ENCODE data around the gene CCDC89.

The CCDC89 gene

DNA sequence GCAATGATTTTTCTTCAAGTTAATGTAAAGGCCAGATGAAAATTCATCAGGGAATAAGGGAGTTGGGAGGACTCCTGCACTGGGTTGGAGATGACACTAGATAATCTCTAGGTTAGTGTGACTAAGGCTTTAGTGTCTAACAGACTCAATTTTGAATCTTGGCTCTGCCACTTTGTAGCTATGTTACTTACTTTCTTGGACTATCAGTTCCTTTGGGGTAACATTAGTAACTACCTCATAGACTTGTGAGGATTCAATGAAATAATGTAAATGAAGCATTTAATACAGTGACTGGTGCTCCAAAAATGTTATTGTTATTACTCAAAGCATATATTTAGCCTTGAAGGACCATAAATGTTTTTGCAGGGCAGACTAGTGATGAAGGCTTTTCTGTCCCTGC lies 9.6 kb upstream of the CCDC89 start:
- in situ Hi-C loops (cut with MboI; ENCODE audit: low pct_unique_long_range_greater_than_20kb, low sequenced_read_pairs, unreplicated experiment): no loop called here
- TF ChIP-seq, protein P1, sequence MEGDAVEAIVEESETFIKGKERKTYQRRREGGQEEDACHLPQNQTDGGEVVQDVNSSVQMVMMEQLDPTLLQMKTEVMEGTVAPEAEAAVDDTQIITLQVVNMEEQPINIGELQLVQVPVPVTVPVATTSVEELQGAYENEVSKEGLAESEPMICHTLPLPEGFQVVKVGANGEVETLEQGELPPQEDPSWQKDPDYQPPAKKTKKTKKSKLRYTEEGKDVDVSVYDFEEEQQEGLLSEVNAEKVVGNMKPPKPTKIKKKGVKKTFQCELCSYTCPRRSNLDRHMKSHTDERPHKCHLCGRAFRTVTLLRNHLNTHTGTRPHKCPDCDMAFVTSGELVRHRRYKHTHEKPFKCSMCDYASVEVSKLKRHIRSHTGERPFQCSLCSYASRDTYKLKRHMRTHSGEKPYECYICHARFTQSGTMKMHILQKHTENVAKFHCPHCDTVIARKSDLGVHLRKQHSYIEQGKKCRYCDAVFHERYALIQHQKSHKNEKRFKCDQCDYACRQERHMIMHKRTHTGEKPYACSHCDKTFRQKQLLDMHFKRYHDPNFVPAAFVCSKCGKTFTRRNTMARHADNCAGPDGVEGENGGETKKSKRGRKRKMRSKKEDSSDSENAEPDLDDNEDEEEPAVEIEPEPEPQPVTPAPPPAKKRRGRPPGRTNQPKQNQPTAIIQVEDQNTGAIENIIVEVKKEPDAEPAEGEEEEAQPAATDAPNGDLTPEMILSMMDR (IDR thresholded peaks at IDR 0.05; ENCODE audit: extremely low read depth, insufficient read depth, missing control alignments): no peak
- DNase-seq (ENCODE audit: low spot score): no peak

DNA sequence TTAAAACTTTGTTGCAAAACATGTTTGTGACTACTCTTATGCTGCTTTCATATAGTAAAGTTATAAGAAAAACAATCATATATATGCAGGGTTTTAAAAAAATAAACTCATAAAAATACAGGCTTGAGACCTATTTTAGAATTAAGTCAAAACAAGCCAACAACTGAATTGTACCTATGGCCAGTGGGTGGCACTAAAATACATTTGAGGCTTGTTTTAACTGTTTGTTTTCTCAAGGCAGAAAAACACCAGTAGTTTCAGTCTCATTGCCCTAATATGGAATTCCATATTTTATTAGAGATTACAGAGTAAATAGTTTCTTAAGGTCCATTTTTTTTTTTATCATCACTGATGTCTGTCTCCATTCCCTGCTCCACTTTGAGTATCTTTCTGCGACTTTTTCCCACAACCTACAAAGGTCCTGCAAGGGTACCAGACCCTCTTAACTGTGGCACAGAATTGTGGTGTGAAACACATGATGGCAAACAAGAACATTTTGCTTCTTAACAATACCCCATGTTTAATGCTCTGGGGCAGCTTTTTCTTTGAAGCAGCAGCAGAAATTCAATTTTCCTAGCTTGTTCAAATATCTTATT lies 8.5 kb upstream of the CCDC89 start:
- TF ChIP-seq, protein P1 (IDR thresholded peaks at IDR 0.05; ENCODE audit: extremely low read depth, insufficient read depth, missing control alignments): peak; percentile 50
- in situ Hi-C loops (cut with MboI; ENCODE audit: low pct_unique_long_range_greater_than_20kb, low sequenced_read_pairs, unreplicated experiment): no loop called here
- DNase-seq (ENCODE audit: low spot score): peak; percentile 24

DNA sequence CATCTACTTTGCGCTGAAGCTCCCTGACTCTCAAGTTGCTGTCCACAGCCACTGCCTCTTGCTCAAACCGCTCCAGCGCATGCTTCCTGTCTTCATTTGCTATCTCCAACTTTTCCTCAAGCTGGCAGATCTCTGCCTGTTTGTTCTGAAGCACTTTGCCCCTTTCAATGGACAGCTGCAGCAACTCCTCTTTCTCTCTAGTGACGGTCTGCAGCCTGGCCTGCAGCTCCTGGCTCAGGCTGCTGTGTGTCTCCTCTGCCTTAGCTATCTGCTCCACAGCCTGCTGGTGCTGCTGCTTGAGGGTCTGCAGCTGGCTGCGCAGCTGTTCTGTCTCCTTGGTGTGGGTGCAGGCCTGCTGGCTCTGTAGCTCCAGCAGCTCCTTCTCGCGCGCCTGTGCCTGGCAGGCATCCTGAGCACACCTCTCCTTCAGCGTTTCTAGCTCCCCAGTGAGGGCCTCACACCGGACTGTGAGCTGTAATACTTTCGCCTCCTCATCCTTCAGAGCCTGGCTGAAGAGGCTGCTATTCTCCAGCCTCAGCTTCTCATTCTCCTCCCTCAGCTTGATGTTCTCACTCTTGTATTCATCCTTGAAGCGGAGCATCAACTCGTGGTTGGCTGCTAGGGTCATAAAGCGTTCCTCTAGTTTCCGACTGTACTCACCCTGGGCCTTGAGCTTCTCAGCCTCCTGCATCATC lies 723 bp downstream of the CCDC89 start:
- no peak for DNase-seq (ENCODE audit: low spot score)
- TF ChIP-seq, protein P1 (IDR thresholded peaks at IDR 0.05; ENCODE audit: extremely low read depth, insufficient read depth, missing control alignments): no peak
- in situ Hi-C loops (cut with MboI; ENCODE audit: low pct_unique_long_range_greater_than_20kb, low sequenced_read_pairs, unreplicated experiment): no loop called here

DNA sequence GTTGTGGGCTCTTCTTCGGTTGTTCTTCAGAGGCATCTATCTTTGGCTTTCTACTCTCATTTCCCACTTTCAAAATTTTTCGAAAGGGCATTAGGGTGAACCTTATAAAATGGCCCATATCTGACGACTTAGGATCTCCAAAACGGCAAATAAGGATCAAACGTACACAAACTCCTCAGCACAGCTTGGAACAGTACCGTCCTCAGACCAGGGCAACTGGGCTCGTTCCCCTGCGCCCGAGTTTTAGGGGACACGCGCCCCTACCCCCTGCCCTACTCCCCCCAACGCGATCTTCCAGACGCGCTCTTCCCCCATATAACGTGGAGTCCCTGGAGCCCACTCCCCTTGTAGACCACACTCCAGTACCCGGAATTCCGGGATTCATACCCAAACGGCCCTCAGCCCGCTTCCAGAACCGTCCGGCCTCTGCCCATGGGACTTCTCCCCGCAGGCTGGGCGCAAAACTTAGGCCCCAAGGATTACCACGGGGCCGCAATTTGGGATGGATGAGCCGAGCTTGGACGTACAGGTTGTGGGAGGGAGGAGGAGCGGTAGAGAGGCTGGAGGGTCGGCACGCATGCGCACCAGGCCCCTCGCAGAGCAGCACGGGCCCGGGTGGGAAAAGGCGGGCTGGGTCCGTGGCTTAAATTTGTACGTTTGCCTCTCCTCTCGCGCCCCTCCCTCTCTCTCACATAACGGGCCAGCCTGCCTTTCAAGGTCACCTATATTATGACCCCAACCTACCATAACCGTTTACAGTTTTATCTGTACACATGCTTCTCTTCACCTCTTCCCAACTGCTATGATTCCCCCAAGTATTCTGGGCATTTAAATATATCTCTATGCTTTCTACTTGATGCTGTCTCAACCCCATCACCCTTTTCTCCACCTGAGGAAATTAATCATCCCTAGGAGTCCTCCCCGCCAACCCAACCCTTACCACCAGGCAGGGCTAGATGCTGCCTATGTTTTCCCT lies 3.4 kb downstream of the CCDC89 start:
- peak; percentile 78 for DNase-seq (ENCODE audit: low spot score)
- TF ChIP-seq, protein P1 (IDR thresholded peaks at IDR 0.05; ENCODE audit: extremely low read depth, insufficient read depth, missing control alignments): no peak
- in situ Hi-C loops (cut with MboI; ENCODE audit: low pct_unique_long_range_greater_than_20kb, low sequenced_read_pairs, unreplicated experiment): no loop called here

DNA sequence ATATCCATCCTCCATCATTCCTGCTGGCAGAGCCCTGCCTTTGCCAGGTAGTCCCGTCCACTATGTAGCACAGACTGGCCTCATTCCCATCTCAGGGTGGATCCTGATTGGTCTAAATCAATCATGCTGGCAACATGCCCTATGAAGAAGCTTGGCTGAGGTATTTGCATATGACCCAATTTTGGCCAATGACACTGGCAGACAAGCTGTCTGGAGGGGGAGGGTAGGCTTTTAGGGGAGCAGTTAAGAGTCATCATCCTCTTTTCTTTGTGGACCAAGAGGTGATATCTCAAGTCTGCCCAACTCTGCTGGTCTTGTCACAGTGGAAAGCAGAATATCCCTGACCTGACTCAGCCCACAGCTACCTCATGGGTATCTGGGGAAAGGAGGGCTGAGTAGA lies 5.1 kb downstream of the CCDC89 start:
- in situ Hi-C loops (cut with MboI; ENCODE audit: low pct_unique_long_range_greater_than_20kb, low sequenced_read_pairs, unreplicated experiment): no loop called here
- TF ChIP-seq, protein P1 (IDR thresholded peaks at IDR 0.05; ENCODE audit: extremely low read depth, insufficient read depth, missing control alignments): no peak
- DNase-seq (ENCODE audit: low spot score): no peak

DNA sequence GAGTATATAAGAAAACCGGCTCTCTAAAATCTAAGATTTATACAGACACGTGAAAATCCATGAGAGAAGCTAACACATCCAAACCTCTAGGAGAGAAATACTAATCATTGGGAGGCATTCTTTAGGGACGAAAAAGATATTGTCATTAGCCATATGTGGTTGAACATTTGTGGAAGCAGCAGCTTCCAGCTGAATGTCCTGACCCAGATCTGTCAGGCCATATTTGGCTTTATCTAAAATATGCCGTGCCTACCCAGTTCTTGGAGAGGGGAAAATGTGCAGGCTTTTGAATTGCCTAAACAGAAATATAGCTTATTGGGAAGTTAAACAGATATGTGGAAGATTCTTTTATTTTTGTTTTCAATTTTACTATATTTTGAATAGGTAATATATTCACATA lies 6.4 kb downstream of the CCDC89 start:
- DNase-seq (ENCODE audit: low spot score): no peak
- TF ChIP-seq, protein P1 (IDR thresholded peaks at IDR 0.05; ENCODE audit: extremely low read depth, insufficient read depth, missing control alignments): no peak
- in situ Hi-C loops (cut with MboI; ENCODE audit: low pct_unique_long_range_greater_than_20kb, low sequenced_read_pairs, unreplicated experiment): no loop called here

All from GM13977 (cell line).